ENCODE measurements around the gene UGT1A9.

Gene UGT1A9

GRCh38 chr2:233764264-233764663, 92.6 kb downstream of the UGT1A9 start:
- no peak for DNase-seq

- no peak for DNase-seq
Observed at GRCh38 chr2:233764761-233765160, 93.1 kb downstream of the UGT1A9 start.

- no peak for DNase-seq
Observed at GRCh38 chr2:233766416-233766815, 94.7 kb downstream of the UGT1A9 start.

GRCh38 chr2:233768076-233768475, 96.4 kb downstream of the UGT1A9 start:
- no peak for DNase-seq

GRCh38 chr2:233769260-233769659, 97.6 kb downstream of the UGT1A9 start:
- DNase-seq, result no peak

- no peak for DNase-seq
Observed at GRCh38 chr2:233772153-233772552, 100.5 kb downstream of the UGT1A9 start.

- no peak for DNase-seq
Observed at GRCh38 chr2:233772583-233772982, 100.9 kb downstream of the UGT1A9 start.

GRCh38 chr2:233773854-233774253, 102.2 kb downstream of the UGT1A9 start:
- DNase-seq, result no peak

GRCh38 chr2:233775414-233775813, 103.7 kb downstream of the UGT1A9 start:
- DNase-seq, result no peak

GRCh38 chr2:233778030-233778429, 106.3 kb downstream of the UGT1A9 start, which contains the start of gene MROH2A:
Gene MROH2A, plus strand, starts transcription at chr2:233778330. Its CDS starts 1,029 bp downstream, at chr2:233779359.
- no peak for DNase-seq

GRCh38 chr2:233779722-233780121, 108.0 kb downstream of the UGT1A9 start:
- DNase-seq, result no peak

- no peak for DNase-seq
Observed at GRCh38 chr2:233780771-233781170, 109.1 kb downstream of the UGT1A9 start.

- DNase-seq, result no peak
Observed at GRCh38 chr2:233789554-233789953, 117.9 kb downstream of the UGT1A9 start.

GRCh38 chr2:233791151-233791882, 119.6 kb downstream of the UGT1A9 start:
- no peak for DNase-seq

- DNase-seq, result no peak
Observed at GRCh38 chr2:233791883-233792329, 120.2 kb downstream of the UGT1A9 start.

- no peak for DNase-seq
Observed at GRCh38 chr2:233792720-233793119, 121.0 kb downstream of the UGT1A9 start.

GRCh38 chr2:233793465-233794127, 121.9 kb downstream of the UGT1A9 start:
- DNase-seq, result no peak

- no peak for DNase-seq
Observed at GRCh38 chr2:233794128-233794658, 122.5 kb downstream of the UGT1A9 start.

GRCh38 chr2:233795735-233796171, 124.1 kb downstream of the UGT1A9 start:
- no peak for DNase-seq

GRCh38 chr2:233796254-233796653, 124.6 kb downstream of the UGT1A9 start:
- DNase-seq, result no peak

GRCh38 chr2:233798335-233799086, 126.8 kb downstream of the UGT1A9 start:
- no peak for DNase-seq

GRCh38 chr2:233799087-233799665, 127.5 kb downstream of the UGT1A9 start:
- no peak for DNase-seq

- DNase-seq, result no peak
Observed at GRCh38 chr2:233799716-233800115, 128.0 kb downstream of the UGT1A9 start.
